Thyroid gland (tissue), 4 donors: ENCODE data around the gene CFI.

ENCODE experiments used
- CTCF ChIP-seq, 6 experiments: fragments of 200-600 bp in 3 of 6; fragments of 450-650 bp in 3 of 6; sonication (generic) in 3 of 6; IDR thresholded peaks; one replicate each; pipeline ENCODE4 v1.5.1; 2016 to 2019; ENCODE audit warnings: antibody characterized with exemption in 6 of 6, mild to moderate bottlenecking in 2 of 6, inconsistent platforms in 1 of 6, moderate library complexity in 1 of 6
- POLR2A ChIP-seq, 2 donors: fragments of 450-650 bp; IDR thresholded peaks; one replicate each; pipeline ENCODE4 v1.6.1; 2017; ENCODE audit warnings: antibody characterized with exemption in 2 of 2, mild to moderate bottlenecking in 2 of 2, moderate library complexity in 1 of 2

- TF ChIP-seq CTCF (IDR thresholded peaks at IDR 0.05), result no peak
- TF ChIP-seq POLR2A (IDR thresholded peaks at IDR 0.05), result no peak
Observed at GRCh38 chr4:109827672-109828071, 25.9 kb upstream of the CFI start, which contains the start of gene RRH.
